G401 (cell line): ENCODE measurements around the gene RDX. TPM values are rescaled to one million over a fixed set of nuclear protein-coding genes. Genes with fewer than 3 reads are reported as not detected.
"Not testable (repeated sequence)": the region's sequence is repeated elsewhere in the genome, so short reads cannot be mapped to it uniquely, and the experiment has no call there.

Experiments
- DNase-seq: peaks from one replicate; pipeline ENCODE4 v3.0.0-alpha.2; 2015; ENCODE audit warnings: low spot score
- in situ Hi-C: cut with HindIII; loops from 2 replicates; pipeline ENCODE4 v1.10.0; 2016; ENCODE audit warnings: low sequenced_read_pairs, mixed read lengths
- total RNA-seq: library from RNA; depleted of rRNA; stranded (reverse); fragments of >200 nt; shearing (Covaris generic); gene quantifications from 2 replicates; pipeline ENCODE4 v1.2.3, GENCODE V29; 2014

Gene RDX
- total RNA-seq, 1 experiment from 2014 or later = 112 TPM

- in situ Hi-C loops = no loop called here
- no peak for DNase-seq
These were observed 11.7 kb upstream of the RDX start for GRCh38 chr11:110308071-110308470.

- in situ Hi-C loops, DNase-seq: not testable (repeated sequence)
These were observed 9.6 kb upstream of the RDX start for GRCh38 chr11:110306019-110306388.

DNA sequence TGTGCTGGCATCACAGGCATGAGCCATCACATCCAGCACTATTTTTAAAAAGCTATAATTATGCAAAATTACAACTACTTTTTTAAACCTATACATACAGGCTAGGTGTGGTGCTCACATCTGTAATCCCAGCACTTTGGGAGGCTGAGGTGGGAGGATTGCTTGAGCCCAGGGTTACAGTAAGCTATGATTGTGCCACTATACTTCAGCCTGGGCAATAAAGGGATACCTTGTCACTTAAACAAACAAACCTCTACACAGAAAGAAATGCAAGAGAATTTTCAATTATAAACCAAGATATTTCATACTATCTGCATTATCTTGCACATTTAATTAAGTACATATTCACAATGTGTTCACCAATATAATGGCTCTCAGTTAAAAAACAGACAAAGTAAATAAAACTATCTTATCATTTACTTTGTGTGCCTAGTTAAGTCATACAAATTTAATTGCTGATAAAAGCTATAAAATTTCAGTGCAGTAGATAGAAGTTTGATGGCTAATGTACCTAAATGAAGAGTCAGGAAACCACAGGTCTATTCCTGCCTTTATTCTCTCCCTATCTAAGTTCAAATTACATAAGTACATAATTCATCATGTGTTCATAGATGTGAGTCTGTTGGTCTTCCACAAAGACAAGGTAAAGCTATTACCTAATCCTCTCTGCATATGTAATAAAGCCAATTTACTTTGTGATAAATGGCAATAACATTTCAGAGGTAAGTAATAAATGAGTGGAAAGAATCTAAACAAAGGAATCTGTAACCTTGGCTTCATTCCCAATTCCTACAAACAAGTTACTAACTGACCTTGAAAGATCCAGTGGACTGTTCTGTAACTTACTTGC is 9.0 kb upstream of the RDX start:
- no peak for DNase-seq
- in situ Hi-C loops = no loop called here

- in situ Hi-C loops = no loop called here
These were observed 7.0 kb upstream of the RDX start for GRCh38 chr11:110303414-110303826.

DNA sequence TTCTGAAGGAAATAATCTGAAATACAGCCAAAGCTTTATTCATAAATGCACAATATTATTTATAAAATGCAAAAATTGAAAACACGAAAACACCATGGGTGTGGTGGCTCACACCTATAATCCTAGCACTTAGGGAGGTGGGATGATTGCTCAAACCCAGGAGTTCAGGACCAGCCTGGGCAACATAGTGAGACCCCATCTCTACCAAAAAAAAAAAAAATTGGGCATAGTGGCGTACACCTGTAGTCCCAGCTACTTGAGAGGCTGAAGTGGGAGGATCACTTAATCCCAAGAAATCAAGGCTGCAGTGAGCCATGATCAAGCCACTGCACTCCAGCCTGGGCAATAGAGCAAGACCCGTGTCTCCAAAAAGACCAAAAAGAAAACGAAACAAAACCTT is 5.2 kb upstream of the RDX start:
- in situ Hi-C loops = no loop called here
- no peak for DNase-seq

More at GRCh38 chr11:110303414-110303826, 7.0 kb upstream of the RDX start:
- no peak for DNase-seq

DNA sequence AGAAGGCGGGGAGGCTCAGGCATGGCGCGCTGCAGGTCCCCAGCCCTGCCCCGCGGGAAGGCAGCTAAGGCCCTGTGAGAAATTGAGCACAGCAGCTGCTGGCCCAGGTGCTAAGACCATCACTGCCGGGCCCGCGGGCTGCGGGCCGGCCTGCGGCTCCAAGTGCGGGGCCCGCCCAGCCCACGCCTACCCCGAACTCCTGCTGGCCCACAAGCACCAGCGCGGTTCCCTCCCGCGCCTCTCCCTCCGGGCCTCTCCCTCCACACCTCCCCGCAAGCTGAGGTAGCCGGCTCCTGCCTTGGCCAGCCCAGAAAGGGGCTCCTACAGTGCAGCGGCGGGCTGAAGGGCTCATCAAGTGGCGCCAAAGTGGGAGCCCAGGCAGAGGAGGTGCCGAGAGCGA is 4.6 kb upstream of the RDX start:
- in situ Hi-C loops = no loop called here

GRCh38 chr11:110299006-110299785 is 2.8 kb upstream of the RDX start:
- in situ Hi-C loops = no loop called here

More for the DNA sequence above, 4.6 kb upstream of the RDX start:
- no peak for DNase-seq

GRCh38 chr11:110298301-110298765 is 1.9 kb upstream of the RDX start:
- no peak for DNase-seq
- in situ Hi-C loops = no loop called here

More at GRCh38 chr11:110299006-110299785, 2.8 kb upstream of the RDX start:
- DNase-seq = no peak

GRCh38 chr11:110297726-110298300 is 1.4 kb upstream of the RDX start:
- in situ Hi-C loops = no loop called here
- no peak for DNase-seq

DNA sequence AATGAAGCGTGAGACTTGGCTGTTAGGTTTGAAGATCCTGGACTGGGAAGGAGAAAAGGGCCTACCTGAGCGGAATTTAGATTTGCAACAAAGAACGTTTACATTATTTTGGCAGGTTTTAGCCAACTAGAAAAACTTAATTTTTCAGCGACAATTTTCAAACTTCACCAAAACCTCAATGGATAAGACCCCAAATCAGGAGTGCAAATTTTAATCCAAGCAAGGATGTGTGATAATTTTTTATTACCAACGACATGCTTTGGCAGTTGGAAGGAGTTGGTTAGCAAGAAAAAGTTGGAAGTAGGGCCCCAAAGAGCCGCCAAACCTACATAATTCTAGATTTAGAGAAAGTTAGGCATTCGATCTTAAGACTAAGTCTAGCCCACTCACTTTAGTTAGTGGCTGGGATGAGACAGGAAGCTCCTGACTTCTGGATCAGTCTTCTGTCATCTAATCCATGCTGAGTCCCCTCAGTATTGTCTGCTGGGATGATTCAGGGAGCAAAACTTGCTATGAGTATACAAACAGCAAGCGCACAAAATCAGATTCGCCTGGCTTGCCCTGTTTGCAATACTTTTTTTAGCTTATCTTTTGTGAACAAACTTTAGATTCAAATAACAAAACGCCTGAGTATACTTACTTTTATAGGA is 787 bp upstream of the RDX start:
- in situ Hi-C loops = no loop called here
- DNase-seq = peak; percentile 16

DNA sequence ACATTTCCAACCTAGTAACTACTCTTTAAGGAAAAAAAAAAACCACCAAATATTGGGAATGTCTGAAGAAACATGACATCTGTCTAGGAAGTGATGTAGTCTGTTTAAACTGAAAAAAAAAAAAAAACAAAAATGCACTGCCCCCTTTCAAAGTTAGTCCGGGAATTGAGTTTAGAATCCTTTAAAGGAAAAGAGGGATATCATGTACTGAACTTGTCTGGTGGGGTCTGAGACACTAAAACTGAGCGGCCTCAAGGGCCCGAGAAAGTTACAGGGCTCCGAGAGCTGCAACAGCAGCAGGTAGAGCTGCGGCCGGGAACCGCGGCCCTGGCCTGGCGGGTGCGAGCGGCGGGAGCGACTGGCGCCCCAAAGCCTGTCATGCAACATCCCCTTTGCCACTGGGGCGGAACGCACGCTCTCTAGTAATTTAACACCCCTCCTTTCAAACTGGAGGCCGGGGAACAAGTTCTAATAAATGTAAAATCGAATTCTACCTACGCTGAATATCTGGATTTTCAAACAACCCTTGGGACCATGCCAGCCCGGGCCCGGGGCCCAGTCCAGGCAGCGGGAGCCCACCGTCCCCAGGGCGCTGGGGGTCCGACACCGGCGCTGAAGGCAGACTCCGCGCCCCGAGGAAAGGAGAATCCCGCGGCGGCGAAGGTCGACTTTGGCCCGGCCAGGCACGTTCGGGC is 736 bp downstream of the RDX start:
- in situ Hi-C loops = no loop called here
- DNase-seq = peak; percentile 57

DNA sequence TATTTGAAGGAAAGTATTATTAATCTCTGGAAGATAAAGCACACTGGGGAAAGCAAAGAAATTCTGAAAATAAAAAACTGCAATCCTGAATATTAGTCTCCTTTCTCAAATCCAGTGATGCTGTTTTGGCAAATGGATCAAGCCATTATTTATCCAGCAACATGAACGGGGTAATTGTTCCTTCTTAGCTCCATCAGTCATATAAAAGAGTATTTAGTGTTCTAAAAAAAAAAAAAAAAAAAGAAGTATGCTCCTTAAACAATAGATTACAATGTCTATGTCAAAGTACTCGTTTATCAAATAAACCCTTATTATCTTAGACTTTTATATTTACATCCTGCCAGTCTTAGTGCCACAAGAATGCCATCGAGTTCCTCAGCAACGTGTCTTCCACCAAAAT is 1.3 kb downstream of the RDX start:
- no peak for DNase-seq
- in situ Hi-C loops = no loop called here

- in situ Hi-C loops = no loop called here
- DNase-seq = no peak
These were observed 1.9 kb downstream of the RDX start for GRCh38 chr11:110294509-110294908.

- in situ Hi-C loops = no loop called here
- DNase-seq = no peak
These were observed 3.0 kb downstream of the RDX start for GRCh38 chr11:110293389-110293788.

DNA sequence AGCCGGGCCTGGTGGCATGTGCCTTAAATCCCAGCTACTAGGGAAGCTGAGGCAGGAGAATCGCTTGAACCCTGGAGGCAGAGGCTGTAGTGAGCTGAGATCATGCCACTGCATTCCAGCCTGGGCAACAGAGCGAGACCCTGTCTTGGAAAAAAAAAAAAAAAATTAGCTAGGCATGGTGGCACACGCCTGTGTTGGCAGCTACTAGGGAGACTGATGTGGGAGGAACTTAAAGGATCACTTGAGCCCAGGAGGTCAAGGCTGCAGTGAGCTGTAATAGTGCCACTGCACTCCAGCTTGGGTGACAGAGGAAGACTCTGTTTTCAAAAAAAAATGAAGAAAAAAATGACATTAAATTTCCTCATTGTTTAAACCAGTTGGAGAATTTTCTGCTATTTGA is 4.3 kb downstream of the RDX start:
- DNase-seq, in situ Hi-C loops: not testable (repeated sequence)

- in situ Hi-C loops = no loop called here
- DNase-seq = no peak
These were observed 5.7 kb downstream of the RDX start for GRCh38 chr11:110290591-110291334.

GRCh38 chr11:110289472-110289871 is 6.9 kb downstream of the RDX start:
- DNase-seq = no peak
- in situ Hi-C loops = no loop called here

GRCh38 chr11:110287537-110287936 is 8.9 kb downstream of the RDX start:
- in situ Hi-C loops = no loop called here

More at GRCh38 chr11:110287537-110287936, 8.9 kb downstream of the RDX start:
- no peak for DNase-seq
